GM12874 (cell line): ENCODE data around the gene KLF2.
A peak's percentile ranks its signal among the peaks of the same experiment; 100 is the strongest.

Experiments
- TF ChIP-seq, protein P1 (sequence below): IDR thresholded peaks from 2 replicates; pipeline ENCODE4 v1.5.1; 2011; ENCODE audit warnings: low read depth, mild to moderate bottlenecking, control low read depth, low read length, moderate library complexity; ENCODE audit not compliant: insufficient read depth

The KLF2 gene

DNA sequence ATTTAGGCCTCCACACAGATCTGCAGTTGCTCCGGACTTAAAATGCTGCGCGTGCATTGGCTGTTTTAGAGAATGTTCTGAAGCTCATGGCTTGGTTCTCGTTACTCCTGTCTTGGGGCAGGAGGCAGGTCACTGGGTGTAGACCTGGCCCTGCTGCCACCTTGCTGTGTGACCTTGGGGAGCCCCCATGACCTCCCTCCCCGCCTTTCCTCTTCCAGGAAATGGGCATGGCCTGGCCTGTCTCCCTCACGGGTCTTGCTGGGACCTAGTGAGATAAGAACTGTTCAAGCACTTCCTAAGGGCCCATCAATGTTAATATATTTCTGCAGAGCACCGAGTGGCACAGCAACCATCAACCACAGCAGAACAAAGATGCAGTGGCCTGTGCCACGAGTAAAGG is 49.4 kb downstream of the KLF2 start:
- TF ChIP-seq, protein P1, sequence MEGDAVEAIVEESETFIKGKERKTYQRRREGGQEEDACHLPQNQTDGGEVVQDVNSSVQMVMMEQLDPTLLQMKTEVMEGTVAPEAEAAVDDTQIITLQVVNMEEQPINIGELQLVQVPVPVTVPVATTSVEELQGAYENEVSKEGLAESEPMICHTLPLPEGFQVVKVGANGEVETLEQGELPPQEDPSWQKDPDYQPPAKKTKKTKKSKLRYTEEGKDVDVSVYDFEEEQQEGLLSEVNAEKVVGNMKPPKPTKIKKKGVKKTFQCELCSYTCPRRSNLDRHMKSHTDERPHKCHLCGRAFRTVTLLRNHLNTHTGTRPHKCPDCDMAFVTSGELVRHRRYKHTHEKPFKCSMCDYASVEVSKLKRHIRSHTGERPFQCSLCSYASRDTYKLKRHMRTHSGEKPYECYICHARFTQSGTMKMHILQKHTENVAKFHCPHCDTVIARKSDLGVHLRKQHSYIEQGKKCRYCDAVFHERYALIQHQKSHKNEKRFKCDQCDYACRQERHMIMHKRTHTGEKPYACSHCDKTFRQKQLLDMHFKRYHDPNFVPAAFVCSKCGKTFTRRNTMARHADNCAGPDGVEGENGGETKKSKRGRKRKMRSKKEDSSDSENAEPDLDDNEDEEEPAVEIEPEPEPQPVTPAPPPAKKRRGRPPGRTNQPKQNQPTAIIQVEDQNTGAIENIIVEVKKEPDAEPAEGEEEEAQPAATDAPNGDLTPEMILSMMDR, result no peak

DNA sequence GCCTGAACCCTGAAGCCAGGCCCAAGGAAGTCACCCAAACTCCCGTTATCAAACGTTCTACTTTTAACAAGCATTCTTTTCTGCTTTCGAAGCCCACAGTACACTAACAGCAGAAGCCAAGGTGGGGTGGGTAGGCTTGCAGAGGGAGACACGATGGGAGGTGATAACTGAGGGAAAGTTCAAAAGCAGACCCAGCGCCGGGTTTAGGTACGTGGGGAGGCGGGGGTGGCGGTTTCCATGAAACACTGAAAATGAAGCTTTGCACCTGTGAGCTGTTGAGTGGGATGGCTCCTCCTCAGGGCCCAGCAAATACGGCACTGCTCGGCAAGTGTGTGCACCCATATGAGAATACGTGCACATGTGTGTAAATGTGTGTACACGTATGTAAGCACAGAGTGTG is 49.8 kb downstream of the KLF2 start:
- TF ChIP-seq, protein P1, result no peak

DNA sequence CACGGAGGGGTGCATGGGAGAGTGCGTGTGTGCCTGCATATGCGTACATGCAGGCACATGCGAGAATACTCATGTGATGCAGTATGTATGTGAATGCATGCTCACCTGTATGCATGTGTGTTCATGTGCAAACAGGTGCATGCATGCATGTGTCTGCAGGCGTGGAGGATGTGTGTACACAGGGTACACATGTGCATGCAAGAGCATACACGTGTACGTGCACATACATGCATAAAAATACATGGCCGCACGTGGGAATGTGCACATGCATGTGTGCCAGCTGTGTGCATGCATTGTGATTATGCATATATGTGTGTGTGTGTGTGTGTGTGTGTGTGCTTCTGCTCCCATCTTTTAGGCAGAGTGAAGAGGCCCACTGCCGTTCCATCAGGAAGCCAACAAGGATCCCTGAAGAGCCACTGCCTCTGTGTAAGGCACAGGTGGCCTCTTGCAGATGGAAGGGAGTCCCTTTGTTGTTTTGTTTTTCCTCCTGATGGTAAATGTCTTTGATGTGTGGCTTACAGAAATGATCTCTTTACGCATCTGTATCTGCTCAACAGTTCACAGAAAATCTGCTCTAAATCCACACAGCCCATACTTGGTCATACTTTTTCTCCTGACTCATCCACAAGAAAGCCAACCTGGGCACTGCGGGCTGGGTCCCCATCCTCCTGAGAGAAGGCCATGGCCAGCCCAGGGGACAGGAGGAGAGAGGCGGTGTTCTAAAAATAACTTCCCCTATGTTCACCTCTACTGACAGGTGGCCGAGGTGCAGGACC is 50.7 kb downstream of the KLF2 start:
- TF ChIP-seq, protein P1, result no peak

DNA sequence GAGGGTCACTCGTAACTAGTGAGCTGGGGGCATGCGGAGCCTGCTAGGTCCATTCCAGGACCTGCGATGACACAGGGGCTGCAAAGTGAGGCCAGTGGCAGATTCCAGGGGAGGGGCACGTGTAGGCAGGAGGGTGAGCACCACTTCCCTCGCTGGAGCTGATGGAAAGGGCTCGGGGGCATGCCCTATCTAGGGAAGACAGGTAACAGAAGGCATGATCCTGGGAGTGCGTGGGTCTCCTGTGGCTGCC is 51.2 kb downstream of the KLF2 start:
- TF ChIP-seq, protein P1, result no peak

DNA sequence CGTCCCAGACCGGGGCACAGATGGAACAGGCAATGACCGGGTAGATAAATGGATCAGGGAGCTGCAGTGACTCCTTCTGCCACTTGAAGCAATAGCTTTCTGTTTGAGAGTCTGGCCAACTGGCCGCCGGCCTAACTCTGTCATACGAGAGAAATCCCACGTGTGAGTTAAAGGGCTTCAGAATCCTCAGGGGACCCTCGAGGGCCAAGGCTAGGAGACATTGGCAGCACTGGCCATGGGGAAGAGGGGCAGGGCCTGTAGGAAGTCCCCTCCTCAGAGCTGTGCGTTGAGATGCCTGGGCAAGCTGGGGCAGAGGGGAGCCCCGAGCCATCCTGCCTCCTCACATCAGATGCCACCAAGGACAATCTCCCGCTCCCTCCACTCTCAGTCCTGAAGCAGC is 51.6 kb downstream of the KLF2 start:
- TF ChIP-seq, protein P1, result no peak

DNA sequence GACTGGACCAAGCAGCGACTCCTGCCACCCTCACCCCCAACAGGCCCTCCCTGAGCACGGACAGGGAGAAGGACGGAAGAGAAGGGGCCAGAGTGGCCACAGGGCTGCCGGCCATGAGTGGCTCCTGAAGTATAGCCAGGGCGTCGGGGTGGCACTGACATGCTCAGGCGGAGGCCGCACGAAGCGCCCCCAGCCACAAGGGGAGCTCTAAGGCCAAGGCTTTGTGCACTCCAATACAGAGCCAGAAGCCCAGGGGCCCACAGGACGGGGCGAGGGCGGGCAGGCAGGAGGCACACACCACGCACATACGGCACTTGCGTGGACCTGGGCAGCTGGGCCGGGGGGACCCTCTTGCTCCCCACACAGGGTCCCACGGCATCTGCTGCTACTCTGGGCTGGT is 52.0 kb downstream of the KLF2 start:
- TF ChIP-seq, protein P1, result peak; percentile 66

DNA sequence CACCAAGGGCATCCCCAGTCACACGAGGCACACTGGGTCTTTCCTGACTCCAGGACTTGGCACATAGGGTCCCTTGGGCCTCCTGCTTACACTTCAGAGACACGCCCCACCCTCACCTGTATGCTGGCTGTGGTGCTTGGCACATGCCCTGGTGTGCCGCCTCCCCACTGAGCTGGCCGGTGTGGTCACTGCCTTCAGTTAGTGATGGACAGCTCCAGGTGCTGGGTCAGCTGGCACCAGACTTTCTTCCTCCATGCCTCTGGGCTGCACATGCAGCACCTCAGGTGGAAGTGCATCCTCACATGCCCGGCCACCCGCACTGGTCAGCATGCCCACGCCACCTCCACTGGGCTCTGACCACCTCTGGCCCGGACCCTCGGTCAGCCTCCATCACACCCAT is 52.9 kb downstream of the KLF2 start:
- TF ChIP-seq, protein P1, result no peak
